Large intestine (tissue), 3 donors: ENCODE results near the gene C9. TPM values are rescaled to one million over a fixed set of nuclear protein-coding genes. Genes with fewer than 3 reads are reported as not detected.

Experiments used
- DNase-seq, 2 donors: peaks; one replicate each; pipeline versions ENCODE4 v3.0.0 to v3.0.0-alpha.2; 2013
- H3K27ac ChIP-seq: one replicate; pipeline ENCODE4 v1.5.1; 2013; ENCODE audit warnings: low read length
- H3K27me3 ChIP-seq: 2 replicates; pipeline ENCODE4 v1.6.1; 2013; ENCODE audit warnings: low read length; ENCODE audit not compliant: control insufficient read depth, insufficient read depth
- H3K36me3 ChIP-seq: 2 replicates; pipeline ENCODE4 v1.6.1; 2013; ENCODE audit warnings: low read length; ENCODE audit not compliant: control insufficient read depth, insufficient read depth
- H3K4me1 ChIP-seq: one replicate; pipeline ENCODE4 v1.6.1; 2013; ENCODE audit warnings: low read length; ENCODE audit not compliant: control insufficient read depth, insufficient read depth
- H3K4me3 ChIP-seq: one replicate; pipeline ENCODE4 v1.5.1; 2013; ENCODE audit warnings: low read length
- H3K9me3 ChIP-seq: one replicate; pipeline ENCODE4 v1.6.1; 2013; ENCODE audit warnings: mild to moderate bottlenecking, low read depth, low read length, moderate library complexity; ENCODE audit not compliant: control insufficient read depth
- WGBS: methylation state at CpG from one replicate; pipeline ENCODE4 v1.1.5; 2013; ENCODE audit warnings: low lambda C conversion rate; ENCODE audit not compliant: insufficient coverage; 5-methylcytosine and 5-hydroxymethylcytosine counted together
- polyA plus RNA-seq: library from polyadenylated mRNA; unstranded; fragments of 120-200 nt; gene quantifications from one replicate; pipeline ENCODE4 v1.2.1, GENCODE V29; 2013

The C9 gene
- polyA plus RNA-seq, 1 donor: 0.04 TPM

DNA sequence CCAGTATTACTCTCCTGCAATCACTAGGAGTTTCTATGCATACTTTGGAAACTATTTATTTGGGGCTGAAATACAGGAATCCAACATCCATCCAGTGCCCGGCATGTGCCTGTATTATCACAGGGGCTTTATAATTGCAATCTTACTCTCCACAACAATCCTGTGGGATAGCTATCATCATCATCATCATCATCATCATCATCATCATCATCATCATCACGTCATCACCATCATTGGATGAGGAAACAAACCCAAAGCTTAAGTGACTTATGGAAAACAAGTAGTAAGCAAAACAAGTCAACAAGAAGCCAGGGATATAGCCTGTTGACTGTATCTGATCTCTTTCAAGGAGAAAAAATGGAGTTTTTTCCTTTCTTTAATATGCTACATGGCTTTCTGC, 97.1 kb downstream of the C9 start:
- Histone ChIP-seq H3K4me1 (no peaks in the 10 kb centered on the region), H3K4me3 (no peak overlapping the region), H3K27ac (no peak overlapping the region), H3K9me3 (no peaks in the 10 kb centered on the region), H3K27me3 (no peaks in the 10 kb centered on the region), H3K36me3 (no peaks in the 10 kb centered on the region)
- no peak for DNase-seq
- no CpG with 5 or more reads among the region's 2 CpGs for WGBS

DNA sequence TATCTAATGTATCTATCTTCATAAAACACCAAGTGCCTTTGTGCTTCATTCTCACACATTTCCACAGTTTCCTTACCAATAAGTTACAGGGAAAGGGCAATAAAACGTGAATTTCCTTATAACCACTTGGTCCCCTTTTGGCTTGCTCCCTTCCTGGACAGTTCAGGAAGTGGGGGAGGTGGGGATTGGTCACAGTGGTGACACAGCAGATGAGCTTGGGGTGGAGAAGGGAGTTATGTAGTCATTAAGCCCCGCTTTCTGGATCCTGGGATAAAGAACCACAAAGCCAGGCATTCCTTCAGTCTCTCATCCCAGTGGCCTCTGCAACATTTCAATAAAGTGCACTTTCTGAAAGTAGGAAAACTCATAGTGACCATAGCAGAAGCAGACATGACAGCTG, 97.9 kb downstream of the C9 start:
- H3K4me1 ChIP-seq: no peaks in the 10 kb centered on the region
- no peak overlapping the region for H3K27ac ChIP-seq
- H3K4me3 ChIP-seq: no peak overlapping the region
- no CpG with 5 or more reads among the region's 2 CpGs for WGBS
- no peaks in the 10 kb centered on the region for H3K27me3 ChIP-seq
- no peaks in the 10 kb centered on the region for H3K9me3 ChIP-seq
- no peak for DNase-seq
- H3K36me3 ChIP-seq: no peaks in the 10 kb centered on the region

DNA sequence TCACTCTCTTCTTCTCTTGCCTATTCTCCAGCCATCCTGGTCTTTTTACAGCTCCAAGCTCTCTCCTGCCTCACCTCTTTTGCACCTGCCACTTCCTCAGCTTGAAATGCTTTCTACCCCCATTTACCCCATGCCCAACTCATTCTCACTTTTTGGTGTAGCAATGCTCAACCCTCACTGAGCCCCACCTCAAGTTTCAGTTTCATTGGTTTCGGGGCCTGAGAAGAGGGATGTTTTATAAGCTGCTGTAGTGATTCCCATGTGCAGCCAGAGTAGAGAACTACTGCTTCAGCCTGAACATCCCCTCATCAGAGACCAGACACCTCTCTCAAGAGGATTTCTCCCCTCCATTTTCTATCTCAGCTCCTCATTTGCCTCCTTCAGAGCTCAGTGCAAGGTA, 99.8 kb downstream of the C9 start:
- Histone ChIP-seq H3K27ac (no peak overlapping the region), H3K27me3 (no peaks in the 10 kb centered on the region), H3K9me3 (no peaks in the 10 kb centered on the region), H3K4me1 (no peaks in the 10 kb centered on the region), H3K36me3 (no peaks in the 10 kb centered on the region), H3K4me3 (no peak overlapping the region)
- WGBS: no CpG with 5 or more reads among the region's 1 CpG
- DNase-seq: no peak

DNA sequence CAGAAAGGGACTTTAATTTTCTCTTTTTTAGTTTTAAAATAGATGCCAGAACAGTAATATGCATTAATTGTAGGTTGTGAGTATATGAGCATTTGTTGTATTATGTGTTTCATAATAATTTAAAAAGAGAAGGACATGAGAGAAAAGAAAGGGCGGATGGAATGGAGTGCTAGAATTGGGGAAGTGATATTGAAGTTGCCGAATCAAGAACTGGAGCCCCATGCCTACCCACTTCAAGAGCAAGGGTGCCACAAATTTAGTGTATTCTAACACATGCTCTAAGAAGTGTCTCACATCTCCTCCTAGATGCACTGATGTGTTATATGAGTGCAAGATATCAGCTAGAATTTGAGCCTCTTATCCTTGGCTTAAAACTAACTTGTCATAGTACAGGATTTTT, 101.3 kb downstream of the C9 start:
- 100% methylated on average over 1 of the region's 2 CpGs for WGBS
- DNase-seq: no peak
- Histone ChIP-seq H3K9me3 (no peaks in the 10 kb centered on the region), H3K4me1 (no peaks in the 10 kb centered on the region), H3K27ac (no peak overlapping the region), H3K27me3 (no peaks in the 10 kb centered on the region), H3K4me3 (no peak overlapping the region), H3K36me3 (no peaks in the 10 kb centered on the region)

DNA sequence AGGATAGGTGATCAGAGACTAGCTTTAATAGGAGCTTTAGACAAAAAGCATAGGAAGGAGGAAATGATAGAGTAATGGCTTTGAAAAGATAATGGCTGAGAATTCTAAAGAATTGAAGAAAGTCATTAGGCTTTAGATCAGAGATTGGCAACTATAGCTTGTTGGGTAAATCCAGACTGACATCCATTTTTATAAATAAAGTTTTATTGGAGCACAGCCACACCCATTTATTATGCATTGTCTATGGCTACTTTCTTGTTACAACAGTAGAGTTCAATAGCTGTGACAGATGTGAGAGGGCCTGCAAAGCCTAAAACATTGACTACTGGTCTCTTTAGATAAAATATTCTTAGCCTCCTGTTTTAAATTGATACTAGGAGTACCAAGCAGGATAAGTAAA, 104.2 kb downstream of the C9 start:
- Histone ChIP-seq H3K4me3 (no peak overlapping the region), H3K9me3 (no peaks in the 10 kb centered on the region), H3K27me3 (no peaks in the 10 kb centered on the region), H3K36me3 (no peaks in the 10 kb centered on the region), H3K27ac (no peak overlapping the region), H3K4me1 (peaks cover 3% of the 10 kb centered on the region)
- DNase-seq: no peak

DNA sequence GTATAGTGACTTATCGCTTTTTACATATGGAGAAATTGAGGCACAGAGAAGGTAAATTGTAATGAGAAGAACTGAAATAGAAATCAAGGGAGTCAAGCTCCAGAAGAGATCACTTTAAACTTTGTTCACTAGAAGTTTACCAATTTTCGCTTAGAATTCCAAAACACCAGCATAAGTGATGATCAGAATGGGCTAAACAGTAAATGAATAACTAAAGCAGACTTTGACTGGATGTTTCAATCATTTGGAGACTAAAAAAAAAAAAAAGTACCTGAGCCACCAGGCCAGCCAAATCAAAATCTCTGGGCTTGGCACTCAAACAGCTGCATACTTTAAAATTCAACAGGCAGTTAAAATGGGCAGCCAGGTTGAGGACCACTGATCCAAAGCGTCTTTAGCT, 106.7 kb downstream of the C9 start:
- no peak for DNase-seq
- H3K9me3 ChIP-seq: no peaks in the 10 kb centered on the region
- H3K27ac ChIP-seq: no peak overlapping the region
- no peaks in the 10 kb centered on the region for H3K36me3 ChIP-seq
- no peak overlapping the region for H3K4me3 ChIP-seq
- WGBS: no CpG with 5 or more reads among the region's 3 CpGs
- peaks cover 3% of the 10 kb centered on the region for H3K4me1 ChIP-seq
- H3K27me3 ChIP-seq: no peaks in the 10 kb centered on the region

DNA sequence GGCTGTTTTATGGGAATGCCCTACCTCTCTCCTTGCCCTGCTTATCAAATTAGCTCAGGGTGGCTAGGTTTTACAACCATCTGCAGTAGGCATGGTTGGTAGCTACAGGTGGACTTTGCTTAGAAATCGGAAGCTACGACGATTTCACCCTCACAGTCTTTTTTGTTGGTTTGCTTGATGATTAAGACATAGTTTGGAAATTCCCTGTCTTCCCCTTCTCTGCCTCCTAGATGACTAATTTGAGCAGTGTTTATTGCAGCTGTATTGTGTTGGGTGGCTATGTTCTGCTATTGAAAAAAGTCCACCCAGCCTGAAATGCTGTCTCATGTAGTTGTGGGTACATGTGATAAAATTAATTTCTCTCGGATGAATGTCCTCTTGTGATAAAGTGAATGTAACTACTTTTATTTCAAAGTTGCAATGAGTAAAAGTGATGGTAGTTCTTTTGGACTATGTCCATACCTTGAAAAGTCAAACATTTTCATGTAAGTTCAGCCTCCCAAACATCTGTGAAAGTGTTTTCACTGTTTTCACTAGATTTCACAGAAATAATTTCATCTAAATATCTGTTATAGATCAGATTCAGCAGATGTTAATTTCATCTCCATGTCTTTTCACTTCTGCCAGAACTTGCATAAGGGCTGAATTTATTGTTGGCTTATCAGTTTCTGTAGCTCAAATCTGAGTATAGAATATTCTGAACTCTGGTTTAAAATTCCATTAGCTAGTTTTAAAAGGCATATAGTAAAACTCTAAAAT, 107.6 kb downstream of the C9 start:
- H3K4me3 ChIP-seq: no peak overlapping the region
- H3K36me3 ChIP-seq: no peaks in the 10 kb centered on the region
- peak in 1 of 2 donors; percentile 17 for DNase-seq
- H3K27me3 ChIP-seq: no peaks in the 10 kb centered on the region
- no peak overlapping the region for H3K27ac ChIP-seq
- peaks cover 3% of the 10 kb centered on the region for H3K4me1 ChIP-seq
- no CpG with 5 or more reads among the region's 4 CpGs for WGBS
- no peaks in the 10 kb centered on the region for H3K9me3 ChIP-seq

DNA sequence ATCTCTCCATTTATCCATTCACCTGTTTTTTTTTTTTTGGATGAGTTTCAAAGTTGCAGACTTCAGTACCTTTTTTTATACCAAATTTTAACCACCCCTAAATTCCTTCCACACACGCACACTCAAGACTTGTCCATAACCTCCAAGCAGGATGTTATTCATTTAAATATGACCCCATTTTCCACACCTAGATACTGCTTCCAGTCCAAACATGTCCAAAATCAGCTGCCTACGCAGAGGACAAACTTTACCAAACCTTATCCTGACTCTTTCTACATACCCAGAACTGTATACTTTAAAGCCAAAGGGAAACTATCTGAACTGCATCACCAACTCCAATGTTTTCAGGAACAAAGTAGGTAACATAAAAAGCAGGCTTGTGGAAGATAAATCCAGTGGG, 108.9 kb downstream of the C9 start:
- no peak overlapping the region for H3K27ac ChIP-seq
- DNase-seq: no peak
- no peaks in the 10 kb centered on the region for H3K9me3 ChIP-seq
- H3K27me3 ChIP-seq: no peaks in the 10 kb centered on the region
- H3K4me3 ChIP-seq: no peak overlapping the region
- H3K4me1 ChIP-seq: peaks cover 3% of the 10 kb centered on the region
- H3K36me3 ChIP-seq: no peaks in the 10 kb centered on the region
- WGBS: 100% methylated on average over 2 of the region's 2 CpGs

DNA sequence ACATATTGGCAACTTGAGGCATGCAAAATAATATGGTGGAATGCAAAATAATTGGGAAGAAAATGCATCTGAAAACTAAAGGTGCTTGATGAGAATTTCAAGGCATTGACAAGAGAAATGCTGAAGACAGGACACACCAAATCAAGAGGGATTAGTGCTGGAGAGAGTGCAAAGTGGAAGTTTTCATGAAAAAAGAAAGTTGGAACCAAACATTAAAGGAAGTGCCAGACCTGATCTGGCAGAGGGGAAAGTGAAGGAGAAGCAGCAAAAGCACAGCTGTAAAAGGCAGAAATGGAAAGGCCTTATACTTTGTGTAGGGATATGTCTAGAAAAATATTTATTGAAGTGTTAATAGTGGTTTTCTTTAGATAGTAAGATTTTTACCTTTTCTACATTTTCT, 109.6 kb downstream of the C9 start:
- Histone ChIP-seq H3K36me3 (no peaks in the 10 kb centered on the region), H3K4me3 (no peak overlapping the region), H3K9me3 (no peaks in the 10 kb centered on the region), H3K27me3 (no peaks in the 10 kb centered on the region), H3K4me1 (peaks cover 3% of the 10 kb centered on the region), H3K27ac (no peak overlapping the region)
- no peak for DNase-seq

DNA sequence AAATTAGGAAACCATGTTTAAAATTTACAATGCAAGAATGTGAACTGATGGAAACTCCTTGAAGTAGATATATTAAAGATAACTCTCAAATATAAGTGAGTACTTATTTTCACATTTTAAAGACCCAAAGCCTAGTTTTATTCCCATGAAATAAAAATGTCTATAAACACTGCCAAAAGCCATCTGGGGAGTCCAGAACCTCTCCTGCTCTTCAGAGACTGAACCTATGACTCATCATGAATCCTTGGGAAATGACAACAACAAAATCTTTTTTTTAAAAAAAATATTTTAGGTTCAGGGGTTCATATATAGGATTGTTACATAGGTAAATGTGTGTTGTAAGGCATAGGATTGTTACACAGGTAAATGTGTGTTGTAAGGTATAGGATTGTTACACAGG, 111.1 kb downstream of the C9 start:
- H3K4me1 ChIP-seq: peaks cover 3% of the 10 kb centered on the region
- DNase-seq: no peak
- H3K27me3 ChIP-seq: no peaks in the 10 kb centered on the region
- no peaks in the 10 kb centered on the region for H3K9me3 ChIP-seq
- no peak overlapping the region for H3K4me3 ChIP-seq
- H3K36me3 ChIP-seq: no peaks in the 10 kb centered on the region
- no peak overlapping the region for H3K27ac ChIP-seq

DNA sequence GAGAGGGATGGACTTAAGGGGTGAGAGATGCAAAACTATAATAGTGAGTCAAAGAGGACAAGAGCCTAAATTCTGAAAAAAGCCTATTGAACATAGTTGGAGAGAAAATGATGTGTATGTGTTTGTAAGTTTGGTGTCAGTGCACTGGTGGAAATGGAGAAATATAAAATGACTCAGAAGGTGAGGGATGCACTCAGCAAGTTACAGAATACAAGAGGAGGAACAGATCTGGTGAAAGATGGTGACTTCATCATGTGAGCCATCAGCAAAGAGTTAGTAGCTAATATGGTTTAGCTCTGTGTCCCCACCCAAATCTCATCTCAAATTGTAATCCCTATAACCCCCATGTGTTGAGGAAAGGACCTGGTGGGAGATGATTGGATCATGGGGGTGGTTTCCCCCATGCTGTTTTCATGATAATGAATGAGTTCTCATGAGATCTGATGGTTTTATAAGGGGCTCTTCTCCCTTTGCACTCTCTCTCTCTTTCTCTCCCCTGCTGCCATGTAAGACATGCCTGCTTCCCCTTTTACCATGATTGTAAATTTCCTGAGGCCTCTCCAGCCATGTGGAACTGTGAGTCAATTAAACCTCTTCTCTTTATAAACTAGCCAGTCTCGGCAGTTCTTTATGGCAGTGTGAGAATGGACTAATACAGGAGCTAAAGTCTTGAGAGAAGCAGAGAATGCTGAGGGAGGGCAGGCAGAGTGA, 114.6 kb downstream of the C9 start:
- WGBS: no CpG with 5 or more reads among the region's 1 CpG

More for the DNA sequence above, 114.6 kb downstream of the C9 start:
- no peak for DNase-seq
- no peaks in the 10 kb centered on the region for H3K27me3 ChIP-seq
- H3K9me3 ChIP-seq: no peaks in the 10 kb centered on the region
- no peaks in the 10 kb centered on the region for H3K4me1 ChIP-seq
- H3K36me3 ChIP-seq: no peaks in the 10 kb centered on the region
- no peak overlapping the region for H3K4me3 ChIP-seq
- H3K27ac ChIP-seq: no peak overlapping the region
